HepG2 (cell line): ENCODE measurements around the gene AURKA. TPM values are rescaled to one million over a fixed set of nuclear protein-coding genes. Genes with fewer than 3 reads are reported as not detected.
A peak's percentile ranks its signal among the peaks of the same experiment; 100 is the strongest.

ENCODE experiments used
- AGO1 ChIP-seq: fragments of 200-400 bp; formaldehyde crosslinking; IDR thresholded peaks from 2 replicates; pipeline ENCODE4 v1.6.1; 2017; ENCODE audit warnings: mild to moderate bottlenecking, low read depth, low read length, moderate library complexity; ENCODE audit not compliant: poor library complexity, severe bottlenecking
- ARHGAP35 ChIP-seq: sonication (generic); formaldehyde crosslinking; IDR thresholded peaks from 2 replicates; pipeline ENCODE4 v1.9.0; 2022; ENCODE audit warnings: mild to moderate bottlenecking, inconsistent platforms, moderate library complexity, missing genetic modification reagents, borderline replicate concordance
- CBX1 ChIP-seq: IDR thresholded peaks from one replicate; pipeline ENCODE4 v1.6.1; 2016; ENCODE audit warnings: antibody characterized with exemption, low read depth
- KLF9 ChIP-seq: IDR thresholded peaks from 2 replicates; pipeline ENCODE4 v1.6.1; 2016; ENCODE audit warnings: low read depth
- NFE2 ChIP-seq: sonication (generic); formaldehyde crosslinking; IDR thresholded peaks from 2 replicates; pipeline ENCODE4 v1.4.0; 2020; ENCODE audit warnings: missing genetic modification reagents
- NFE2L2 ChIP-seq: fragments of 150-350 bp; IDR thresholded peaks from 2 replicates; pipeline ENCODE4 v1.6.1; 2014; ENCODE audit warnings: low read length
- PHF8 ChIP-seq: sonication (generic); formaldehyde crosslinking; IDR thresholded peaks from 2 replicates; pipeline ENCODE4 v1.5.0; 2020; ENCODE audit warnings: missing genetic modification reagents
- SMAD3 ChIP-seq: sonication (generic); formaldehyde crosslinking; IDR thresholded peaks from 2 replicates; pipeline ENCODE4 v1.4.0; 2020; ENCODE audit warnings: missing genetic modification reagents
- XBP1 ChIP-seq: sonication (generic); formaldehyde crosslinking; IDR thresholded peaks from 2 replicates; pipeline ENCODE4 v1.5.0; 2020; ENCODE audit warnings: missing genetic modification reagents
- ZBTB1 ChIP-seq: sonication (generic); formaldehyde crosslinking; IDR thresholded peaks from 2 replicates; pipeline ENCODE4 v1.4.0; 2020; ENCODE audit warnings: missing genetic modification reagents, borderline replicate concordance
- ZBTB42 ChIP-seq: sonication (generic); formaldehyde crosslinking; IDR thresholded peaks from 2 replicates; pipeline ENCODE4 v1.5.0; 2020; ENCODE audit warnings: mild to moderate bottlenecking, missing genetic modification reagents
- ZNF260 ChIP-seq: sonication (generic); formaldehyde crosslinking; IDR thresholded peaks from 2 replicates; pipeline ENCODE4 v1.4.0; 2020; ENCODE audit warnings: missing genetic modification reagents, low read depth, mild to moderate bottlenecking, borderline replicate concordance
- ZNF703 ChIP-seq: sonication (generic); formaldehyde crosslinking; IDR thresholded peaks from 2 replicates; pipeline ENCODE4 v1.5.1; 2020; ENCODE audit warnings: missing genetic modification reagents, mild to moderate bottlenecking, moderate library complexity, borderline replicate concordance
- ZSCAN25 ChIP-seq: sonication (generic); formaldehyde crosslinking; IDR thresholded peaks from 2 replicates; pipeline ENCODE4 v1.8.0; 2022; ENCODE audit warnings: mild to moderate bottlenecking, missing genetic modification reagents
- polyA plus RNA-seq, 8 experiments: library from polyadenylated mRNA; depleted of rRNA in 3 of 8; stranded (reverse) in 7 of 8; unstranded in 1 of 8; fragments of >200 nt; fragmentation: Illumina TruSeq in 4 of 8; extraction: Trizol in 4 of 8; gene quantifications; 2 replicates each; pipeline versions ENCODE4 v1.2.1 to v1.2.3, GENCODE V29; 2011 to 2016; ENCODE audit warnings: low read depth in 4 of 8, missing spikeins in 1 of 8, mixed read lengths in 1 of 8; ENCODE audit not compliant: insufficient read depth in 1 of 8
- total RNA-seq, 5 experiments: library from RNA; depleted of rRNA; stranded (reverse); fragments of >200 nt; fragmentation: Illumina TruSeq; extraction: Trizol; gene quantifications; 2 replicates each; pipeline ENCODE4 v1.2.3, GENCODE V29; 2016; ENCODE audit warnings: low read depth in 1 of 5
- TF ChIP-seq, protein P1 (sequence below): sonication (generic); formaldehyde crosslinking; IDR thresholded peaks from 2 replicates; pipeline ENCODE4 v1.8.1; 2023; ENCODE audit warnings: mild to moderate bottlenecking, moderate library complexity, missing genetic modification reagents
- TF ChIP-seq, protein P2 (sequence below): sonication (generic); formaldehyde crosslinking; IDR thresholded peaks from 2 replicates; pipeline ENCODE4 v1.4.0; 2020; ENCODE audit warnings: mild to moderate bottlenecking, missing genetic modification reagents
- TF ChIP-seq, protein P3 (sequence below): sonication (generic); formaldehyde crosslinking; IDR thresholded peaks from 2 replicates; pipeline ENCODE4 v1.5.0; 2020; ENCODE audit warnings: mild to moderate bottlenecking, missing genetic modification reagents
- TF ChIP-seq, protein P4 (sequence below): sonication (generic); formaldehyde crosslinking; IDR thresholded peaks from 2 replicates; pipeline ENCODE4 v1.5.1; 2020; ENCODE audit warnings: mild to moderate bottlenecking, missing genetic modification reagents, moderate library complexity

The AURKA gene
- total and polyA plus RNA-seq, 2 of the 13 experiments (the other 11 are each of a cell fraction or from before 2014, with no cell fraction given) = 96.4 to 224 TPM

DNA sequence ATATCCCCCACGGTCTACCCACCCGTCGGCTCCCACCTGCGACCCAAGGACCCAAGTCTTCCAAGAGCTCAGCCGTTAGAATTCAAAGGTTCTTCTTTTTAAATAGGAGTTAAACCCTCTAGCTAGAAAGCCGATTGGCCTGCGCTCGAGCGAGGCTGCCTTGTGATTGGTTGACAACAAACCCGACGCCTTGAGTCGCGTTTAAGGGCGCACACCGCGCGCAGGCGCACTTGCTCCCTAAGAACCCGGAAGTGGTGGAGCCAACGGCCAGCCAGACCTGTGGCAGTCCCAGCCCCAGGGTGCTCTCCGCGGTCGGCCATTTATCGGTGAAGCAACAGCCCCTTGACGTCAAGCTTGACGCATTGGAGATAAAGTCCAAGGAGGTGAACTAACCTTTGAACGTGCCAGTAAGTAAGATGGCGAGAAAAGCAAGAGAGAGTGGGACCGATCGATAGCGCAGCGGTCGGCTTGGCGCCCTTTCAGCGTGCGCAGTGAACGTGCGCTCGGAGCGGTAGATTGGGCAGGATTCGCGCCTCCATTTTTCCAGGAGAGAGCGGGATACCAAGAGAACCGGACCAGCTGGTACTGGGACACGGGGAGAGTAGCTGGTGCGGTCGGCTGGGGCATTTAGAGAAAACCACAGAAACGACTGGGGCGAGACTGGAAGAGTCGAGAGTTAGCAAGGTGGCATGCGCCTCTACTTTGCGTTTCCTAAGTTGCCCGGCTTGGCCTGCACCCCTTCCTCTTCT lies at the start of gene AURKA, which contains the start of gene CSTF1 (continued):
- TF ChIP-seq PHF8 (CRISPR knock-in tag) = peak; percentile 96
- TF ChIP-seq, protein P1, sequence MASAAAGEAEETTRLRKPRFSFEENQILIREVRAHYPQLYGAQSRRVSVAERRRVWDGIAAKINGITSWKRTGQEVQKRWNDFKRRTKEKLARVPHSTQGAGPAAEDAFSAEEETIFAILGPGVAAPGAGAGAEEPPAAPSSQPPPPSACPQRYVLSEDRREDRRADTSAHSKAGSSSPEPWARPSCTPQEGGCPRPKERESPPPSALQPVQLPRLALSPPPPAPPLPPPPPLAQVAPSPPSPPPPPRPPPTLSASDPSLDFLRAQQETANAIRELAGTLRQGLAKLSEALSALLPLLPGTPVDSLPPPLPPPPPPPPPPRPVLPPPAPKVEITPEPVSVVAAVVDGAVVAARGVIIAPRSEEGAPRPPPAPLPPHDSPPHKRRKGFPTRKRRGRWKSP = peak; percentile 99
- TF ChIP-seq SMAD3 (CRISPR knock-in tag) = peak; percentile 100
- no peak for TF ChIP-seq ZBTB1 (CRISPR knock-in tag)
- peak; percentile 69 for TF ChIP-seq AGO1
- TF ChIP-seq, protein P2, sequence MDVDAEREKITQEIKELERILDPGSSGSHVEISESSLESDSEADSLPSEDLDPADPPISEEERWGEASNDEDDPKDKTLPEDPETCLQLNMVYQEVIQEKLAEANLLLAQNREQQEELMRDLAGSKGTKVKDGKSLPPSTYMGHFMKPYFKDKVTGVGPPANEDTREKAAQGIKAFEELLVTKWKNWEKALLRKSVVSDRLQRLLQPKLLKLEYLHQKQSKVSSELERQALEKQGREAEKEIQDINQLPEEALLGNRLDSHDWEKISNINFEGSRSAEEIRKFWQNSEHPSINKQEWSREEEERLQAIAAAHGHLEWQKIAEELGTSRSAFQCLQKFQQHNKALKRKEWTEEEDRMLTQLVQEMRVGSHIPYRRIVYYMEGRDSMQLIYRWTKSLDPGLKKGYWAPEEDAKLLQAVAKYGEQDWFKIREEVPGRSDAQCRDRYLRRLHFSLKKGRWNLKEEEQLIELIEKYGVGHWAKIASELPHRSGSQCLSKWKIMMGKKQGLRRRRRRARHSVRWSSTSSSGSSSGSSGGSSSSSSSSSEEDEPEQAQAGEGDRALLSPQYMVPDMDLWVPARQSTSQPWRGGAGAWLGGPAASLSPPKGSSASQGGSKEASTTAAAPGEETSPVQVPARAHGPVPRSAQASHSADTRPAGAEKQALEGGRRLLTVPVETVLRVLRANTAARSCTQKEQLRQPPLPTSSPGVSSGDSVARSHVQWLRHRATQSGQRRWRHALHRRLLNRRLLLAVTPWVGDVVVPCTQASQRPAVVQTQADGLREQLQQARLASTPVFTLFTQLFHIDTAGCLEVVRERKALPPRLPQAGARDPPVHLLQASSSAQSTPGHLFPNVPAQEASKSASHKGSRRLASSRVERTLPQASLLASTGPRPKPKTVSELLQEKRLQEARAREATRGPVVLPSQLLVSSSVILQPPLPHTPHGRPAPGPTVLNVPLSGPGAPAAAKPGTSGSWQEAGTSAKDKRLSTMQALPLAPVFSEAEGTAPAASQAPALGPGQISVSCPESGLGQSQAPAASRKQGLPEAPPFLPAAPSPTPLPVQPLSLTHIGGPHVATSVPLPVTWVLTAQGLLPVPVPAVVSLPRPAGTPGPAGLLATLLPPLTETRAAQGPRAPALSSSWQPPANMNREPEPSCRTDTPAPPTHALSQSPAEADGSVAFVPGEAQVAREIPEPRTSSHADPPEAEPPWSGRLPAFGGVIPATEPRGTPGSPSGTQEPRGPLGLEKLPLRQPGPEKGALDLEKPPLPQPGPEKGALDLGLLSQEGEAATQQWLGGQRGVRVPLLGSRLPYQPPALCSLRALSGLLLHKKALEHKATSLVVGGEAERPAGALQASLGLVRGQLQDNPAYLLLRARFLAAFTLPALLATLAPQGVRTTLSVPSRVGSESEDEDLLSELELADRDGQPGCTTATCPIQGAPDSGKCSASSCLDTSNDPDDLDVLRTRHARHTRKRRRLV (CRISPR knock-in tag) = peak; percentile 97
- peak; percentile 94 for TF ChIP-seq KLF9 (CRISPR knock-in tag)
- 0 out of 2 replicates have a peak, but pooled peaks have one; percentile 73 for TF ChIP-seq XBP1 (CRISPR knock-in tag)
- 0 out of 2 replicates have a peak, but pooled peaks have one; percentile 89 for TF ChIP-seq ZNF260 (CRISPR knock-in tag)
- TF ChIP-seq NFE2L2 = peak; percentile 8; the same call in 1 of the 2 replicates
- TF ChIP-seq ZBTB42 (CRISPR knock-in tag) = peak; percentile 80
- peak; percentile 71 for TF ChIP-seq ZSCAN25 (CRISPR knock-in tag)
- TF ChIP-seq, protein P3, sequence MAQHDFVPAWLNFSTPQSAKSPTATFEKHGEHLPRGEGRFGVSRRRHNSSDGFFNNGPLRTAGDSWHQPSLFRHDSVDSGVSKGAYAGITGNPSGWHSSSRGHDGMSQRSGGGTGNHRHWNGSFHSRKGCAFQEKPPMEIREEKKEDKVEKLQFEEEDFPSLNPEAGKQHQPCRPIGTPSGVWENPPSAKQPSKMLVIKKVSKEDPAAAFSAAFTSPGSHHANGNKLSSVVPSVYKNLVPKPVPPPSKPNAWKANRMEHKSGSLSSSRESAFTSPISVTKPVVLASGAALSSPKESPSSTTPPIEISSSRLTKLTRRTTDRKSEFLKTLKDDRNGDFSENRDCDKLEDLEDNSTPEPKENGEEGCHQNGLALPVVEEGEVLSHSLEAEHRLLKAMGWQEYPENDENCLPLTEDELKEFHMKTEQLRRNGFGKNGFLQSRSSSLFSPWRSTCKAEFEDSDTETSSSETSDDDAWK (CRISPR knock-in tag) = no peak
- TF ChIP-seq ARHGAP35 (CRISPR knock-in tag) = peak; percentile 96; the same call in 1 of the 2 replicates
- peak; percentile 85 for TF ChIP-seq CBX1
- TF ChIP-seq, protein P4, sequence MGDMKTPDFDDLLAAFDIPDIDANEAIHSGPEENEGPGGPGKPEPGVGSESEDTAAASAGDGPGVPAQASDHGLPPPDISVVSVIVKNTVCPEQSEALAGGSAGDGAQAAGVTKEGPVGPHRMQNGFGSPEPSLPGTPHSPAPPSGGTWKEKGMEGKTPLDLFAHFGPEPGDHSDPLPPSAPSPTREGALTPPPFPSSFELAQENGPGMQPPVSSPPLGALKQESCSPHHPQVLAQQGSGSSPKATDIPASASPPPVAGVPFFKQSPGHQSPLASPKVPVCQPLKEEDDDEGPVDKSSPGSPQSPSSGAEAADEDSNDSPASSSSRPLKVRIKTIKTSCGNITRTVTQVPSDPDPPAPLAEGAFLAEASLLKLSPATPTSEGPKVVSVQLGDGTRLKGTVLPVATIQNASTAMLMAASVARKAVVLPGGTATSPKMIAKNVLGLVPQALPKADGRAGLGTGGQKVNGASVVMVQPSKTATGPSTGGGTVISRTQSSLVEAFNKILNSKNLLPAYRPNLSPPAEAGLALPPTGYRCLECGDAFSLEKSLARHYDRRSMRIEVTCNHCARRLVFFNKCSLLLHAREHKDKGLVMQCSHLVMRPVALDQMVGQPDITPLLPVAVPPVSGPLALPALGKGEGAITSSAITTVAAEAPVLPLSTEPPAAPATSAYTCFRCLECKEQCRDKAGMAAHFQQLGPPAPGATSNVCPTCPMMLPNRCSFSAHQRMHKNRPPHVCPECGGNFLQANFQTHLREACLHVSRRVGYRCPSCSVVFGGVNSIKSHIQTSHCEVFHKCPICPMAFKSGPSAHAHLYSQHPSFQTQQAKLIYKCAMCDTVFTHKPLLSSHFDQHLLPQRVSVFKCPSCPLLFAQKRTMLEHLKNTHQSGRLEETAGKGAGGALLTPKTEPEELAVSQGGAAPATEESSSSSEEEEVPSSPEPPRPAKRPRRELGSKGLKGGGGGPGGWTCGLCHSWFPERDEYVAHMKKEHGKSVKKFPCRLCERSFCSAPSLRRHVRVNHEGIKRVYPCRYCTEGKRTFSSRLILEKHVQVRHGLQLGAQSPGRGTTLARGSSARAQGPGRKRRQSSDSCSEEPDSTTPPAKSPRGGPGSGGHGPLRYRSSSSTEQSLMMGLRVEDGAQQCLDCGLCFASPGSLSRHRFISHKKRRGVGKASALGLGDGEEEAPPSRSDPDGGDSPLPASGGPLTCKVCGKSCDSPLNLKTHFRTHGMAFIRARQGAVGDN (CRISPR knock-in tag) = peak; percentile 99
- TF ChIP-seq ZNF703 (CRISPR knock-in tag) = peak; percentile 87
- no peak; the same call in 1 of the 2 replicates for TF ChIP-seq NFE2 (CRISPR knock-in tag)
